Measurements from ENCODE around the gene GADD45B.

DNA sequence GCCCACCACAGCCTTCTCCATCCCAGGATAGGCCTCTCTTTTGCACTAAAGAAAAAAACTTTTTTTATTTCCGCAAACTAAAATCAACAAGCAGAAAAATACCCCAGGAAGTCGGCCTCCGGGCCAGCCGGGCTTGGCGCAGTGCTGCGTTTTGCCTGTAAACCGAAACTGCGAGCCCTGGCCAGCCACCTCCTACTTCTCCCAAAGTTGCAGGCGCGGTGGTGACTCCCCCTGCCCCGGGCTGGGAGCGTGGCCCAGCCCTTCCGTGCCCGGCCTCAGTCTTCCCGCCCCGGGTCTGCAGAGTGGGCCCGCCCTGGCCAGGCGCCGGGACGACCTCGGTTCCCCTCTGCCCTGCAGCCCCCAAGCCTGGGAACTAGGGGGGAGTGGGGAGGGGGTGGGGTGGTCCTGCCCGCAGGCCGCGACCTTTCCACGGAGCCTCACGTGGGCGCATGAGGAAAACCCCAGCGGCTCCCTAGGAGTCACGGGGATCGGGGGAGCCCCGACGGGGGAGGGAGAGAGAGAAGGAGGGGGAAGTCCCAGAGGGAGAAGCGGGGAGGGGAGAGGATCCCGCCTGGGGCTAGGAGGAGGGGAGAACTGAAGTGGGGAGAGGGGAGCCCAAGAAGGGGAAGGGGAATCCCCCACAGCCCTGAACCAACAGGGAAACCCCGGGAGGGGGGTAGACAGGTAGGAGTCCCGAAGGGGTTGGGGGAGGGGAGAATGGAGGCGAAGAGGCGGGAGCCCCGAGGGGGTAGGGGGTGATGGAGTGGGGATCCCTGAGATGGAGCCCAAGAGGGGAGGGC is 3.0 kb downstream of the GADD45B start:
- no peak for TF ChIP-seq POLR2A (IDR thresholded peaks at IDR 0.05)
- TF ChIP-seq POLR2AphosphoS5 (IDR thresholded peaks at IDR 0.05), result peak in 2 of 3 donors; percentile 26 to 82

Measured in stomach (tissue), 4 donors.